NCI-H1105 treated with DMSO at 0.1 percent for 48 hours (cell line): ENCODE results near the gene LCN15.
"Not testable (repeated sequence)": the region's sequence is repeated elsewhere in the genome, so short reads cannot be mapped to it uniquely, and the experiment has no call there.

Source experiments
- DNase-seq: peaks from one replicate; lab custom pipeline; 2025; lab: John Stamatoyannopoulos, UW

Gene LCN15

GRCh38 chr9:136722093-136722968, 42.0 kb downstream of the LCN15 start:
- DNase-seq, result no peak

- DNase-seq, result peak; percentile 10
Observed at GRCh38 chr9:136721339-136722092, 42.8 kb downstream of the LCN15 start.

GRCh38 chr9:136720898-136721338, 43.4 kb downstream of the LCN15 start:
- no peak for DNase-seq

- no peak for DNase-seq
Observed at GRCh38 chr9:136720251-136720897, 43.9 kb downstream of the LCN15 start.

GRCh38 chr9:136719195-136719880, 45.0 kb downstream of the LCN15 start:
- no peak for DNase-seq

- DNase-seq, result no peak
Observed at GRCh38 chr9:136718345-136719194, 45.7 kb downstream of the LCN15 start.

- no peak for DNase-seq
Observed at GRCh38 chr9:136717399-136717798, 46.9 kb downstream of the LCN15 start.

GRCh38 chr9:136714893-136715274, 49.4 kb downstream of the LCN15 start:
- DNase-seq, result no peak

GRCh38 chr9:136714096-136714892, 50.0 kb downstream of the LCN15 start:
- DNase-seq, result no peak

GRCh38 chr9:136713550-136713949, 50.8 kb downstream of the LCN15 start:
- DNase-seq, result peak; percentile 15

- no peak for DNase-seq
Observed at GRCh38 chr9:136712690-136713544, 51.4 kb downstream of the LCN15 start.

GRCh38 chr9:136711751-136712689, 52.3 kb downstream of the LCN15 start, which contains the start of gene DIPK1B:
DIPK1B (plus strand) TSS chr9:136712572; CDS start chr9:136712666, 94 bp downstream.
- peak; percentile 56 for DNase-seq

- not testable (repeated sequence) for DNase-seq
Observed at GRCh38 chr9:136711219-136711648, 53.1 kb downstream of the LCN15 start.

GRCh38 chr9:136710543-136710942, 53.8 kb downstream of the LCN15 start:
- no peak for DNase-seq
